ENCODE results near the gene MCC. TPM values are rescaled to one million over a fixed set of nuclear protein-coding genes. Genes with fewer than 3 reads are reported as not detected.

MCC gene
- total and polyA plus RNA-seq, 2 donors (not counting 1 experiment from before 2014, with no cell fraction given): 3.2 to 41.3 TPM

GRCh38 chr5:113337515-113338415, 150.5 kb downstream of the MCC start:
- no peaks in the 10 kb centered on the region for H4K20me1 ChIP-seq (ENCODE audit: control insufficient read depth, extremely low read depth, insufficient read depth, low read length)
- H3K27ac ChIP-seq (ENCODE audit: insufficient read depth, low read length): no peak overlapping the region
- H3K27me3 ChIP-seq (ENCODE audit: control insufficient read depth, insufficient read depth, low read length): no peaks in the 10 kb centered on the region
- H2AFZ ChIP-seq (ENCODE audit: low read length): no peak overlapping the region
- no peak overlapping the region for H3K9ac ChIP-seq (ENCODE audit: insufficient read depth, low read length)
- no peak overlapping the region for H3K4me2 ChIP-seq (ENCODE audit: extremely low read depth, insufficient read depth, low read length)
- TF ChIP-seq EZH2 (IDR thresholded peaks at IDR 0.05; ENCODE audit: low read length, missing control alignments): no peak
- no peak for TF ChIP-seq CTCF (conservative IDR thresholded peaks at IDR 0.05 in 1 of 2, IDR thresholded peaks at IDR 0.05 in 1 of 2; ENCODE audit: low read depth in 1 of 2, low read length in 2 of 2)
- H3K9me3 ChIP-seq (ENCODE audit: control insufficient read depth, insufficient read depth, low read depth, low read length): no peaks in the 10 kb centered on the region
- no peaks in the 10 kb centered on the region for H3K4me1 ChIP-seq (ENCODE audit: control insufficient read depth, extremely low read depth, insufficient read depth, low read length)
- no peaks in the 10 kb centered on the region for H3K79me2 ChIP-seq (ENCODE audit: control insufficient read depth, insufficient read depth, low read length)
- DNase-seq (ENCODE audit: low read depth in 2 of 2): peak; percentile 55 to 69
- no peak overlapping the region for H3K4me3 ChIP-seq (replicated peaks in 1 of 4; ENCODE audit: control extremely low read depth in 1 of 4, insufficient read depth in 1 of 4, low read depth in 3 of 4, low read length in 4 of 4)
- no peaks in the 10 kb centered on the region for H3K36me3 ChIP-seq (ENCODE audit: control insufficient read depth, insufficient read depth, low read length)

GRCh38 chr5:113336975-113337374, 151.3 kb downstream of the MCC start:
- no peak overlapping the region for H2AFZ ChIP-seq (ENCODE audit: low read length)
- peak; percentile 70 to 73 for DNase-seq (ENCODE audit: low read depth in 2 of 2)

More at GRCh38 chr5:113336975-113337374, 151.3 kb downstream of the MCC start:
- no peaks in the 10 kb centered on the region for H3K36me3 ChIP-seq (ENCODE audit: control insufficient read depth, insufficient read depth, low read length)
- H3K79me2 ChIP-seq (ENCODE audit: control insufficient read depth, insufficient read depth, low read length): no peaks in the 10 kb centered on the region
- no peak overlapping the region for H3K4me2 ChIP-seq (ENCODE audit: extremely low read depth, insufficient read depth, low read length)
- no peaks in the 10 kb centered on the region for H3K27me3 ChIP-seq (ENCODE audit: control insufficient read depth, insufficient read depth, low read length)
- no peak overlapping the region for H3K4me3 ChIP-seq (replicated peaks in 1 of 4; ENCODE audit: control extremely low read depth in 1 of 4, insufficient read depth in 1 of 4, low read depth in 3 of 4, low read length in 4 of 4)
- no peak overlapping the region for H3K27ac ChIP-seq (ENCODE audit: insufficient read depth, low read length)
- peak; percentile 32 to 51 for TF ChIP-seq CTCF (conservative IDR thresholded peaks at IDR 0.05 in 1 of 2, IDR thresholded peaks at IDR 0.05 in 1 of 2; ENCODE audit: low read depth in 1 of 2, low read length in 2 of 2)
- TF ChIP-seq EZH2 (IDR thresholded peaks at IDR 0.05; ENCODE audit: low read length, missing control alignments): no peak
- no peaks in the 10 kb centered on the region for H3K4me1 ChIP-seq (ENCODE audit: control insufficient read depth, extremely low read depth, insufficient read depth, low read length)
- no peaks in the 10 kb centered on the region for H3K9me3 ChIP-seq (ENCODE audit: control insufficient read depth, insufficient read depth, low read depth, low read length)
- H4K20me1 ChIP-seq (ENCODE audit: control insufficient read depth, extremely low read depth, insufficient read depth, low read length): no peaks in the 10 kb centered on the region
- H3K9ac ChIP-seq (ENCODE audit: insufficient read depth, low read length): no peak overlapping the region
